Measurements from ENCODE around the gene BMPER.

BMPER gene

GRCh38 chr7:34187798-34188307, 282.5 kb downstream of the BMPER start:
- H3K9me3 ChIP-seq (ENCODE audit: control insufficient read depth, insufficient read depth, low read depth, low read length) = no peaks in the 10 kb centered on the region
- no peak overlapping the region for H3K4me3 ChIP-seq (ENCODE audit: low read depth, low read length)
- no peaks in the 10 kb centered on the region for H3K27me3 ChIP-seq (ENCODE audit: control insufficient read depth, insufficient read depth, low read length)
- no peak overlapping the region for H3K27ac ChIP-seq (ENCODE audit: low read depth, low read length)
- no peaks in the 10 kb centered on the region for H3K36me3 ChIP-seq (ENCODE audit: control insufficient read depth, insufficient read depth, low read length)
- H3K4me1 ChIP-seq (ENCODE audit: control insufficient read depth, insufficient read depth, low read length) = peaks cover 11% of the 10 kb centered on the region; the same call in 1 of the 2 replicates
- H3K9ac ChIP-seq (ENCODE audit: low read length) = no peak overlapping the region

- Histone ChIP-seq H3K9ac (ENCODE audit: low read length) (no peak overlapping the region), H3K27ac (ENCODE audit: low read depth, low read length) (no peak overlapping the region), H3K9me3 (ENCODE audit: control insufficient read depth, insufficient read depth, low read depth, low read length) (no peaks in the 10 kb centered on the region), H3K4me3 (ENCODE audit: low read depth, low read length) (no peak overlapping the region), H3K36me3 (ENCODE audit: control insufficient read depth, insufficient read depth, low read length) (no peaks in the 10 kb centered on the region), H3K4me1 (ENCODE audit: control insufficient read depth, insufficient read depth, low read length) (peaks cover 11% of the 10 kb centered on the region; the same call in 1 of the 2 replicates), H3K27me3 (ENCODE audit: control insufficient read depth, insufficient read depth, low read length) (no peaks in the 10 kb centered on the region)
Measured at GRCh38 chr7:34189031-34189430, 283.7 kb downstream of the BMPER start.

GRCh38 chr7:34190299-34190698, 285.0 kb downstream of the BMPER start:
- Histone ChIP-seq H3K36me3 (ENCODE audit: control insufficient read depth, insufficient read depth, low read length) (no peaks in the 10 kb centered on the region), H3K4me3 (ENCODE audit: low read depth, low read length) (no peak overlapping the region), H3K9ac (ENCODE audit: low read length) (no peak overlapping the region), H3K9me3 (ENCODE audit: control insufficient read depth, insufficient read depth, low read depth, low read length) (no peaks in the 10 kb centered on the region), H3K4me1 (ENCODE audit: control insufficient read depth, insufficient read depth, low read length) (peaks cover 11% of the 10 kb centered on the region; the same call in 1 of the 2 replicates), H3K27me3 (ENCODE audit: control insufficient read depth, insufficient read depth, low read length) (no peaks in the 10 kb centered on the region), H3K27ac (ENCODE audit: low read depth, low read length) (no peak overlapping the region)

GRCh38 chr7:34191162-34191561, 285.8 kb downstream of the BMPER start:
- Histone ChIP-seq H3K9me3 (ENCODE audit: control insufficient read depth, insufficient read depth, low read depth, low read length) (no peaks in the 10 kb centered on the region), H3K27ac (ENCODE audit: low read depth, low read length) (no peak overlapping the region), H3K4me3 (ENCODE audit: low read depth, low read length) (no peak overlapping the region), H3K9ac (ENCODE audit: low read length) (no peak overlapping the region), H3K27me3 (ENCODE audit: control insufficient read depth, insufficient read depth, low read length) (no peaks in the 10 kb centered on the region), H3K4me1 (ENCODE audit: control insufficient read depth, insufficient read depth, low read length) (peaks cover 11% of the 10 kb centered on the region; the same call in 1 of the 2 replicates), H3K36me3 (ENCODE audit: control insufficient read depth, insufficient read depth, low read length) (no peaks in the 10 kb centered on the region)

- Histone ChIP-seq H3K27ac (ENCODE audit: low read depth, low read length) (no peak overlapping the region), H3K36me3 (ENCODE audit: control insufficient read depth, insufficient read depth, low read length) (no peaks in the 10 kb centered on the region), H3K4me3 (ENCODE audit: low read depth, low read length) (no peak overlapping the region), H3K9ac (ENCODE audit: low read length) (no peak overlapping the region), H3K4me1 (ENCODE audit: control insufficient read depth, insufficient read depth, low read length) (peaks cover 11% of the 10 kb centered on the region; the same call in 1 of the 2 replicates), H3K27me3 (ENCODE audit: control insufficient read depth, insufficient read depth, low read length) (no peaks in the 10 kb centered on the region), H3K9me3 (ENCODE audit: control insufficient read depth, insufficient read depth, low read depth, low read length) (no peaks in the 10 kb centered on the region)
Measured at GRCh38 chr7:34191771-34192479, 286.6 kb downstream of the BMPER start.

GRCh38 chr7:34192906-34193305, 287.6 kb downstream of the BMPER start:
- no peaks in the 10 kb centered on the region for H3K27me3 ChIP-seq (ENCODE audit: control insufficient read depth, insufficient read depth, low read length)
- H3K4me3 ChIP-seq (ENCODE audit: low read depth, low read length) = no peak overlapping the region
- peaks cover 11% of the 10 kb centered on the region; the same call in 1 of the 2 replicates for H3K4me1 ChIP-seq (ENCODE audit: control insufficient read depth, insufficient read depth, low read length)
- no peak overlapping the region for H3K9ac ChIP-seq (ENCODE audit: low read length)
- no peak overlapping the region for H3K27ac ChIP-seq (ENCODE audit: low read depth, low read length)
- no peaks in the 10 kb centered on the region for H3K36me3 ChIP-seq (ENCODE audit: control insufficient read depth, insufficient read depth, low read length)
- H3K9me3 ChIP-seq (ENCODE audit: control insufficient read depth, insufficient read depth, low read depth, low read length) = no peaks in the 10 kb centered on the region

GRCh38 chr7:34198231-34198641, 292.9 kb downstream of the BMPER start:
- no peak overlapping the region for H3K27ac ChIP-seq (ENCODE audit: low read depth, low read length)
- no peaks in the 10 kb centered on the region for H3K27me3 ChIP-seq (ENCODE audit: control insufficient read depth, insufficient read depth, low read length)
- no peaks in the 10 kb centered on the region for H3K36me3 ChIP-seq (ENCODE audit: control insufficient read depth, insufficient read depth, low read length)
- peaks cover 6% of the 10 kb centered on the region; the same call in 1 of the 2 replicates for H3K4me1 ChIP-seq (ENCODE audit: control insufficient read depth, insufficient read depth, low read length)
- H3K9ac ChIP-seq (ENCODE audit: low read length) = no peak overlapping the region
- H3K9me3 ChIP-seq (ENCODE audit: control insufficient read depth, insufficient read depth, low read depth, low read length) = no peaks in the 10 kb centered on the region
- no peak overlapping the region for H3K4me3 ChIP-seq (ENCODE audit: low read depth, low read length)

All from HUES6 (cell line).